ENCODE results near the gene SPINK9.

DNA sequence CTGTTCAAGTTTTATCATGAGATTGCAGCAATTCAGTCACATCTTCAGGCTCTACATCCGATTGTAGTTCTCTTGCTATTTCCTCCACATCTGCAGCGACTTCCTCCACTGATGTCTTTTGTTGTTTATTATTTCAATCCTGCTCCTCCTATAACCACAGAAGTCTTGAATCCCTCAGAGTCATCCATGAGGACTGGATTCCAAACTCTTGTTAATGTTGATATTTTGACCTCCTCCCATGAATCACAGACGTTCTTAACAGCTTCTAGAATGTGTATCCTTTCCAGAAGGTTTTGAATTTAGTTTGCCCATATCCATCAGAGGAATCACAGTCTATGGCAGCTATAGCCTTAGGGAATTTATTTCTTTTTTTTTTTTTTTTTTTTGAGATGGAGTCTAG is 52.0 kb downstream of the SPINK9 start:
- TF ChIP-seq POLR2A (IDR thresholded peaks at IDR 0.05), result no peak
- TF ChIP-seq, protein P1, sequence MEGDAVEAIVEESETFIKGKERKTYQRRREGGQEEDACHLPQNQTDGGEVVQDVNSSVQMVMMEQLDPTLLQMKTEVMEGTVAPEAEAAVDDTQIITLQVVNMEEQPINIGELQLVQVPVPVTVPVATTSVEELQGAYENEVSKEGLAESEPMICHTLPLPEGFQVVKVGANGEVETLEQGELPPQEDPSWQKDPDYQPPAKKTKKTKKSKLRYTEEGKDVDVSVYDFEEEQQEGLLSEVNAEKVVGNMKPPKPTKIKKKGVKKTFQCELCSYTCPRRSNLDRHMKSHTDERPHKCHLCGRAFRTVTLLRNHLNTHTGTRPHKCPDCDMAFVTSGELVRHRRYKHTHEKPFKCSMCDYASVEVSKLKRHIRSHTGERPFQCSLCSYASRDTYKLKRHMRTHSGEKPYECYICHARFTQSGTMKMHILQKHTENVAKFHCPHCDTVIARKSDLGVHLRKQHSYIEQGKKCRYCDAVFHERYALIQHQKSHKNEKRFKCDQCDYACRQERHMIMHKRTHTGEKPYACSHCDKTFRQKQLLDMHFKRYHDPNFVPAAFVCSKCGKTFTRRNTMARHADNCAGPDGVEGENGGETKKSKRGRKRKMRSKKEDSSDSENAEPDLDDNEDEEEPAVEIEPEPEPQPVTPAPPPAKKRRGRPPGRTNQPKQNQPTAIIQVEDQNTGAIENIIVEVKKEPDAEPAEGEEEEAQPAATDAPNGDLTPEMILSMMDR (IDR thresholded peaks at IDR 0.05), result no peak
